Measurements from ENCODE around the gene NSMCE4A.

GRCh38 chr10:121911421-121911697 is 63.7 kb downstream of the NSMCE4A start:
- TF ChIP-seq POLR2A (IDR thresholded peaks at IDR 0.05; ENCODE audit: low read depth, low read length): no peak
- TF ChIP-seq POLR2AphosphoS5 (IDR thresholded peaks at IDR 0.05; ENCODE audit: low read depth, low read length): no peak
- TF ChIP-seq TAF1 (IDR thresholded peaks at IDR 0.05; ENCODE audit: borderline replicate concordance, low read depth, low read length): no peak
